Gastroesophageal sphincter (tissue), 4 donors: Measurements from ENCODE around the gene PRKAR1B. TPM values are rescaled to one million over a fixed set of nuclear protein-coding genes. Genes with fewer than 3 reads are reported as not detected.

ENCODE experiments used
- ATAC-seq: fragments of 150-250 bp; one replicate; pipeline ENCODE4 v1.9.1; 2016; ENCODE audit warnings: mild to moderate bottlenecking, moderate library complexity
- H3K27ac ChIP-seq, 4 donors: fragments of 200-600 bp; sonication (generic) in 3 of 4; 1 replicate in 3 of 4; 2 replicates in 1 of 4; pipeline ENCODE4 v1.5.1; 2016 to 2019
- H3K27me3 ChIP-seq: fragments of 200-600 bp; sonication (generic); one replicate; pipeline ENCODE4 v1.5.1; 2019
- H3K36me3 ChIP-seq, 2 donors: fragments of 200-600 bp; sonication (generic); one replicate each; pipeline ENCODE4 v1.5.1; 2019; ENCODE audit warnings: control low read depth in 1 of 2
- H3K4me1 ChIP-seq, 3 donors: fragments of 200-600 bp; sonication (generic); 1 replicate in 2 of 3; 2 replicates in 1 of 3; pipeline ENCODE4 v1.5.1; 2016 to 2019; ENCODE audit warnings: control low read depth in 2 of 3
- H3K4me3 ChIP-seq, 2 donors: fragments of 200-600 bp; sonication (generic); one replicate each; pipeline ENCODE4 v1.5.1; 2019; ENCODE audit warnings: mild to moderate bottlenecking in 1 of 2, moderate library complexity in 1 of 2
- H3K9me3 ChIP-seq, 3 donors: fragments of 200-600 bp; sonication (generic); one replicate each; pipeline ENCODE4 v1.5.1; 2017 to 2019; ENCODE audit warnings: control low read depth in 2 of 3
- CTCF ChIP-seq, 4 experiments: fragments of 200-600 bp in 2 of 4; fragments of 450-650 bp in 2 of 4; sonication (generic) in 1 of 4; IDR thresholded peaks; one replicate each; pipeline ENCODE4 v1.5.1; 2017 to 2019; ENCODE audit warnings: antibody characterized with exemption in 4 of 4, mild to moderate bottlenecking in 2 of 4, moderate library complexity in 2 of 4
- EP300 ChIP-seq: sonication (generic); formaldehyde crosslinking; IDR thresholded peaks from one replicate; pipeline ENCODE4 v1.6.1; 2017; ENCODE audit warnings: antibody characterized with exemption, mild to moderate bottlenecking
- POLR2A ChIP-seq, 2 donors: fragments of 450-650 bp; IDR thresholded peaks; one replicate each; pipeline ENCODE4 v1.6.1; 2017; ENCODE audit warnings: antibody characterized with exemption in 2 of 2, mild to moderate bottlenecking in 2 of 2, moderate library complexity in 1 of 2
- POLR2AphosphoS5 ChIP-seq: sonication (generic); formaldehyde crosslinking; IDR thresholded peaks from one replicate; pipeline ENCODE4 v1.6.1; 2017; ENCODE audit warnings: antibody characterized with exemption
- WGBS, 2 donors: methylation state at CpG; one replicate each; pipeline ENCODE4 v1.1.5; 2018; ENCODE audit warnings: low coverage in 1 of 2; 5-methylcytosine and 5-hydroxymethylcytosine counted together
- total RNA-seq, 4 donors: library from RNA; depleted of rRNA; stranded (reverse); fragments of >200 nt; gene quantifications; one replicate each; pipeline ENCODE4 v1.1.0, GENCODE V29; 2016

Gene PRKAR1B
- total RNA-seq, 4 donors from 2014 or later = 11.6 to 39.1 (median 24.8) TPM

- Histone ChIP-seq H3K9me3 (no peaks in the 10 kb centered on the region), H3K36me3 (peaks cover 0 to 69% of the 10 kb centered on the region in 2 donors), H3K4me1 (no peaks in the 10 kb centered on the region), H3K27me3 (no peaks in the 10 kb centered on the region), H3K4me3 (no peak overlapping the region), H3K27ac (no peak overlapping the region)
- 20 to 100% methylated on average over 1 to 3 of the region's 8 CpGs for WGBS, 2 donors
- no peak for ATAC-seq
- TF ChIP-seq CTCF (IDR thresholded peaks at IDR 0.05) (no peak), POLR2AphosphoS5 (no peak), POLR2A (IDR thresholded peaks at IDR 0.05) (no peak), EP300 (no peak)
Measured at GRCh38 chr7:742791-743190, 15.7 kb upstream of the PRKAR1B start.

GRCh38 chr7:741850-742249 is 14.8 kb upstream of the PRKAR1B start:
- no peak for TF ChIP-seq CTCF (IDR thresholded peaks at IDR 0.05)
- TF ChIP-seq POLR2AphosphoS5 = no peak
- no peak for TF ChIP-seq EP300
- TF ChIP-seq POLR2A (IDR thresholded peaks at IDR 0.05) = no peak
- no peak overlapping the region for H3K27ac ChIP-seq
- no peak for ATAC-seq

GRCh38 chr7:741191-741671 is 14.2 kb upstream of the PRKAR1B start:
- no peak for ATAC-seq
- H3K36me3 ChIP-seq = peaks cover 0 to 60% of the 10 kb centered on the region in 2 donors
- WGBS, 2 donors = 100% methylated on average over 1 of the region's 17 CpGs; no CpG with 5 or more reads in 1 of the 2 donors

More at GRCh38 chr7:741850-742249, 14.8 kb upstream of the PRKAR1B start:
- no peak overlapping the region for H3K4me3 ChIP-seq
- peaks cover 0 to 66% of the 10 kb centered on the region in 2 donors for H3K36me3 ChIP-seq
- H3K9me3 ChIP-seq = no peaks in the 10 kb centered on the region
- 67 to 90% methylated on average over 3 to 9 of the region's 15 CpGs for WGBS, 2 donors
- H3K4me1 ChIP-seq = no peaks in the 10 kb centered on the region
- H3K27me3 ChIP-seq = no peaks in the 10 kb centered on the region

GRCh38 chr7:739983-740942 is 13.2 kb upstream of the PRKAR1B start:
- no peak for ATAC-seq
- TF ChIP-seq EP300 = no peak
- no peak for TF ChIP-seq POLR2A (IDR thresholded peaks at IDR 0.05)
- no peak for TF ChIP-seq CTCF (IDR thresholded peaks at IDR 0.05)
- no peak for TF ChIP-seq POLR2AphosphoS5
- 95% methylated on average over 4 to 13 of the region's 46 CpGs for WGBS, 2 donors
- no peaks in the 10 kb centered on the region for H3K27me3 ChIP-seq
- H3K4me3 ChIP-seq = no peak overlapping the region
- H3K9me3 ChIP-seq = no peaks in the 10 kb centered on the region
- peaks cover 0 to 51% of the 10 kb centered on the region in 2 donors for H3K36me3 ChIP-seq
- H3K27ac ChIP-seq = no peak overlapping the region
- no peaks in the 10 kb centered on the region for H3K4me1 ChIP-seq

More at GRCh38 chr7:741191-741671, 14.2 kb upstream of the PRKAR1B start:
- no peak overlapping the region for H3K4me3 ChIP-seq
- H3K4me1 ChIP-seq = no peaks in the 10 kb centered on the region
- no peaks in the 10 kb centered on the region for H3K9me3 ChIP-seq
- no peak overlapping the region for H3K27ac ChIP-seq
- H3K27me3 ChIP-seq = no peaks in the 10 kb centered on the region
- TF ChIP-seq POLR2A (IDR thresholded peaks at IDR 0.05) (no peak), EP300 (no peak), POLR2AphosphoS5 (no peak), CTCF (IDR thresholded peaks at IDR 0.05) (no peak)
